HepG2 (cell line): ENCODE measurements around the gene CYP4F12. TPM values are rescaled to one million over a fixed set of nuclear protein-coding genes. Genes with fewer than 3 reads are reported as not detected.

ENCODE experiments used
- FOXK1 ChIP-seq: sonication (generic); formaldehyde crosslinking; IDR thresholded peaks from 2 replicates; pipeline ENCODE4 v1.4.0; 2020; ENCODE audit warnings: low read depth, missing genetic modification reagents, borderline replicate concordance
- JDP2 ChIP-seq: sonication (generic); formaldehyde crosslinking; IDR thresholded peaks from 2 replicates; pipeline ENCODE4 v1.8.1; 2022; ENCODE audit warnings: missing genetic modification reagents, borderline replicate concordance
- NCOR1 ChIP-seq: fragments of 200-600 bp; sonication (generic); IDR thresholded peaks from 2 replicates; pipeline ENCODE4 v1.7.0; 2017; ENCODE audit warnings: antibody characterized with exemption, low read length, borderline replicate concordance
- RBM39 ChIP-seq: fragments of 200-400 bp; formaldehyde crosslinking; IDR thresholded peaks from one replicate; pipeline ENCODE4 v1.6.1; 2018; ENCODE audit warnings: antibody characterized with exemption, mild to moderate bottlenecking, low read depth, low read length; ENCODE audit not compliant: poor library complexity, severe bottlenecking
- SKI ChIP-seq: fragments of 450-650 bp; IDR thresholded peaks from one replicate; pipeline ENCODE4 v1.6.1; 2018; ENCODE audit warnings: mild to moderate bottlenecking; ENCODE audit not compliant: partially characterized antibody
- SRSF1 ChIP-seq: fragments of 200-400 bp; formaldehyde crosslinking; optimal IDR thresholded peaks from 2 replicates; pipeline ENCODE3; 2017; ENCODE audit warnings: mild to moderate bottlenecking, low read depth, low read length, moderate library complexity
- SUZ12 ChIP-seq: fragments of 150-350 bp; IDR thresholded peaks from 2 replicates; pipeline ENCODE4 v1.6.1; 2014; ENCODE audit warnings: low read depth, low read length
- TCF7L2 ChIP-seq: IDR thresholded peaks from 2 replicates; pipeline ENCODE4 v1.6.1; 2011; ENCODE audit warnings: mild to moderate bottlenecking, low read depth, low read length, moderate library complexity
- THAP11 ChIP-seq: IDR thresholded peaks from 2 replicates; pipeline ENCODE4 v1.6.1; 2016; ENCODE audit warnings: missing biosample characterization, missing genetic modification reagents
- TMF1 ChIP-seq: sonication (generic); formaldehyde crosslinking; IDR thresholded peaks from 2 replicates; pipeline ENCODE4 v1.8.1; 2022; ENCODE audit warnings: low read depth, missing genetic modification reagents
- TOE1 ChIP-seq: sonication (generic); formaldehyde crosslinking; IDR thresholded peaks from 2 replicates; pipeline ENCODE4 v1.4.0; 2020; ENCODE audit warnings: mild to moderate bottlenecking, missing genetic modification reagents
- ZFY ChIP-seq: sonication (generic); formaldehyde crosslinking; IDR thresholded peaks from 2 replicates; pipeline ENCODE4 v1.4.0; 2020; ENCODE audit warnings: missing genetic modification reagents
- ZNF441 ChIP-seq: sonication (generic); formaldehyde crosslinking; IDR thresholded peaks from 2 replicates; pipeline ENCODE4 v1.7.0; 2021; ENCODE audit warnings: missing genetic modification reagents, borderline replicate concordance
- ZNF607 ChIP-seq: sonication (generic); formaldehyde crosslinking; IDR thresholded peaks from 2 replicates; pipeline ENCODE4 v1.5.1; 2020; ENCODE audit warnings: missing genetic modification reagents, mild to moderate bottlenecking, borderline replicate concordance
- ZNF749 ChIP-seq: sonication (generic); formaldehyde crosslinking; IDR thresholded peaks from 2 replicates; pipeline ENCODE4 v1.8.0; 2022; ENCODE audit warnings: mild to moderate bottlenecking, missing genetic modification reagents, moderate library complexity, borderline replicate concordance
- polyA plus RNA-seq, 8 experiments: library from polyadenylated mRNA; depleted of rRNA in 3 of 8; stranded (reverse) in 7 of 8; unstranded in 1 of 8; fragments of >200 nt; fragmentation: Illumina TruSeq in 4 of 8; extraction: Trizol in 4 of 8; gene quantifications; 2 replicates each; pipeline versions ENCODE4 v1.2.1 to v1.2.3, GENCODE V29; 2011 to 2016; ENCODE audit warnings: low read depth in 4 of 8, missing spikeins in 1 of 8, mixed read lengths in 1 of 8; ENCODE audit not compliant: insufficient read depth in 1 of 8
- total RNA-seq, 5 experiments: library from RNA; depleted of rRNA; stranded (reverse); fragments of >200 nt; fragmentation: Illumina TruSeq; extraction: Trizol; gene quantifications; 2 replicates each; pipeline ENCODE4 v1.2.3, GENCODE V29; 2016; ENCODE audit warnings: low read depth in 1 of 5
- TF ChIP-seq, protein P1 (sequence below): sonication (generic); formaldehyde crosslinking; IDR thresholded peaks from 2 replicates; pipeline ENCODE4 v1.5.0; 2020; ENCODE audit warnings: mild to moderate bottlenecking, missing genetic modification reagents
- TF ChIP-seq, protein P2 (sequence below): sonication (generic); formaldehyde crosslinking; IDR thresholded peaks from 2 replicates; pipeline ENCODE4 v1.4.0; 2020; ENCODE audit warnings: missing genetic modification reagents
- TF ChIP-seq, protein P3 (sequence below): sonication (generic); formaldehyde crosslinking; IDR thresholded peaks from 2 replicates; pipeline ENCODE4 v1.5.0; 2020; ENCODE audit warnings: mild to moderate bottlenecking, missing genetic modification reagents
- TF ChIP-seq, protein P4 (sequence below): sonication (generic); formaldehyde crosslinking; IDR thresholded peaks from 2 replicates; pipeline ENCODE4 v1.5.1; 2020; ENCODE audit warnings: missing genetic modification reagents, mild to moderate bottlenecking, borderline replicate concordance
- TF ChIP-seq, protein P5 (sequence below): sonication (generic); formaldehyde crosslinking; IDR thresholded peaks from 2 replicates; pipeline ENCODE4 v1.4.0; 2020; ENCODE audit warnings: mild to moderate bottlenecking, missing genetic modification reagents

The CYP4F12 gene
- total and polyA plus RNA-seq, 2 of the 13 experiments (the other 11 are each of a cell fraction or from before 2014, with no cell fraction given), result 29.9 to 30.8 TPM

DNA sequence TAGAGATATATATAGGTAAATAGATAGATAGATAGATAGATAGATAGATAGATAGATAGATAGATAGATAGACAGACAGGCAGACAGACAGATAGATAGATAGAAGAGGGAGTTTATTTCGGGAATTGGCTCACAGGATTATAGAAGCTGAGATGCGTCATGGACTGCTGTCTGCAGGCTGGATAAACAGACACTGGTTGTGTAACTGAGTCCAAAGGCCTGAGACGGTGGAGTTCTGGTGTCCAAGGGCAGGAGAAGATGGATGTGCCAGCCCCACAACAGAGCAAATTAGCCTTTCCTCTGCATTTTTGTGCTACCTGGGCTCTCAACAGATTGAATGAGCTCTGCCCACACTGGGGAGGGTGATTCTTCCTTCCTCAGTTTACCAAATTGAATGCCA lies 29.5 kb upstream of the CYP4F12 start (continued):
- TF ChIP-seq FOXK1 (CRISPR knock-in tag), result peak; percentile 21; the same call in 1 of the 2 replicates
- no peak for TF ChIP-seq SRSF1
- TF ChIP-seq ZNF749 (CRISPR knock-in tag), result no peak
- TF ChIP-seq, protein P1, sequence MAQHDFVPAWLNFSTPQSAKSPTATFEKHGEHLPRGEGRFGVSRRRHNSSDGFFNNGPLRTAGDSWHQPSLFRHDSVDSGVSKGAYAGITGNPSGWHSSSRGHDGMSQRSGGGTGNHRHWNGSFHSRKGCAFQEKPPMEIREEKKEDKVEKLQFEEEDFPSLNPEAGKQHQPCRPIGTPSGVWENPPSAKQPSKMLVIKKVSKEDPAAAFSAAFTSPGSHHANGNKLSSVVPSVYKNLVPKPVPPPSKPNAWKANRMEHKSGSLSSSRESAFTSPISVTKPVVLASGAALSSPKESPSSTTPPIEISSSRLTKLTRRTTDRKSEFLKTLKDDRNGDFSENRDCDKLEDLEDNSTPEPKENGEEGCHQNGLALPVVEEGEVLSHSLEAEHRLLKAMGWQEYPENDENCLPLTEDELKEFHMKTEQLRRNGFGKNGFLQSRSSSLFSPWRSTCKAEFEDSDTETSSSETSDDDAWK (CRISPR knock-in tag), result no peak
- TF ChIP-seq, protein P2, sequence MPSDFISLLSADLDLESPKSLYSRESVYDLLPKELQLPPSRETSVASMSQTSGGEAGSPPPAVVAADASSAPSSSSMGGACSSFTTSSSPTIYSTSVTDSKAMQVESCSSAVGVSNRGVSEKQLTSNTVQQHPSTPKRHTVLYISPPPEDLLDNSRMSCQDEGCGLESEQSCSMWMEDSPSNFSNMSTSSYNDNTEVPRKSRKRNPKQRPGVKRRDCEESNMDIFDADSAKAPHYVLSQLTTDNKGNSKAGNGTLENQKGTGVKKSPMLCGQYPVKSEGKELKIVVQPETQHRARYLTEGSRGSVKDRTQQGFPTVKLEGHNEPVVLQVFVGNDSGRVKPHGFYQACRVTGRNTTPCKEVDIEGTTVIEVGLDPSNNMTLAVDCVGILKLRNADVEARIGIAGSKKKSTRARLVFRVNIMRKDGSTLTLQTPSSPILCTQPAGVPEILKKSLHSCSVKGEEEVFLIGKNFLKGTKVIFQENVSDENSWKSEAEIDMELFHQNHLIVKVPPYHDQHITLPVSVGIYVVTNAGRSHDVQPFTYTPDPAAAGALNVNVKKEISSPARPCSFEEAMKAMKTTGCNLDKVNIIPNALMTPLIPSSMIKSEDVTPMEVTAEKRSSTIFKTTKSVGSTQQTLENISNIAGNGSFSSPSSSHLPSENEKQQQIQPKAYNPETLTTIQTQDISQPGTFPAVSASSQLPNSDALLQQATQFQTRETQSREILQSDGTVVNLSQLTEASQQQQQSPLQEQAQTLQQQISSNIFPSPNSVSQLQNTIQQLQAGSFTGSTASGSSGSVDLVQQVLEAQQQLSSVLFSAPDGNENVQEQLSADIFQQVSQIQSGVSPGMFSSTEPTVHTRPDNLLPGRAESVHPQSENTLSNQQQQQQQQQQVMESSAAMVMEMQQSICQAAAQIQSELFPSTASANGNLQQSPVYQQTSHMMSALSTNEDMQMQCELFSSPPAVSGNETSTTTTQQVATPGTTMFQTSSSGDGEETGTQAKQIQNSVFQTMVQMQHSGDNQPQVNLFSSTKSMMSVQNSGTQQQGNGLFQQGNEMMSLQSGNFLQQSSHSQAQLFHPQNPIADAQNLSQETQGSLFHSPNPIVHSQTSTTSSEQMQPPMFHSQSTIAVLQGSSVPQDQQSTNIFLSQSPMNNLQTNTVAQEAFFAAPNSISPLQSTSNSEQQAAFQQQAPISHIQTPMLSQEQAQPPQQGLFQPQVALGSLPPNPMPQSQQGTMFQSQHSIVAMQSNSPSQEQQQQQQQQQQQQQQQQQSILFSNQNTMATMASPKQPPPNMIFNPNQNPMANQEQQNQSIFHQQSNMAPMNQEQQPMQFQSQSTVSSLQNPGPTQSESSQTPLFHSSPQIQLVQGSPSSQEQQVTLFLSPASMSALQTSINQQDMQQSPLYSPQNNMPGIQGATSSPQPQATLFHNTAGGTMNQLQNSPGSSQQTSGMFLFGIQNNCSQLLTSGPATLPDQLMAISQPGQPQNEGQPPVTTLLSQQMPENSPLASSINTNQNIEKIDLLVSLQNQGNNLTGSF, result no peak
- peak; percentile 67 for TF ChIP-seq SKI
- 0 out of 2 replicates have a peak, but pooled peaks have one; percentile 17 for TF ChIP-seq THAP11 (CRISPR knock-in tag)
- TF ChIP-seq, protein P3, sequence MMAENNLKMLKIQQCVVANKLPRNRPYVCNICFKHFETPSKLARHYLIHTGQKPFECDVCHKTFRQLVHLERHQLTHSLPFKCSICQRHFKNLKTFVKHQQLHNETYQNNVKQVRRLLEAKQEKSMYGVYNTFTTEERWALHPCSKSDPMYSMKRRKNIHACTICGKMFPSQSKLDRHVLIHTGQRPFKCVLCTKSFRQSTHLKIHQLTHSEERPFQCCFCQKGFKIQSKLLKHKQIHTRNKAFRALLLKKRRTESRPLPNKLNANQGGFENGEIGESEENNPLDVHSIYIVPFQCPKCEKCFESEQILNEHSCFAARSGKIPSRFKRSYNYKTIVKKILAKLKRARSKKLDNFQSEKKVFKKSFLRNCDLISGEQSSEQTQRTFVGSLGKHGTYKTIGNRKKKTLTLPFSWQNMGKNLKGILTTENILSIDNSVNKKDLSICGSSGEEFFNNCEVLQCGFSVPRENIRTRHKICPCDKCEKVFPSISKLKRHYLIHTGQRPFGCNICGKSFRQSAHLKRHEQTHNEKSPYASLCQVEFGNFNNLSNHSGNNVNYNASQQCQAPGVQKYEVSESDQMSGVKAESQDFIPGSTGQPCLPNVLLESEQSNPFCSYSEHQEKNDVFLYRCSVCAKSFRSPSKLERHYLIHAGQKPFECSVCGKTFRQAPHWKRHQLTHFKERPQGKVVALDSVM (CRISPR knock-in tag), result no peak
- TF ChIP-seq TCF7L2, result no peak
- TF ChIP-seq ZFY (CRISPR knock-in tag), result peak; percentile 30; the same call in 1 of the 2 replicates
- no peak for TF ChIP-seq RBM39
- no peak for TF ChIP-seq TMF1 (CRISPR knock-in tag)
- no peak for TF ChIP-seq TOE1 (CRISPR knock-in tag)
- TF ChIP-seq NCOR1, result peak; percentile 48; the same call in 1 of the 2 replicates
- TF ChIP-seq, protein P4, sequence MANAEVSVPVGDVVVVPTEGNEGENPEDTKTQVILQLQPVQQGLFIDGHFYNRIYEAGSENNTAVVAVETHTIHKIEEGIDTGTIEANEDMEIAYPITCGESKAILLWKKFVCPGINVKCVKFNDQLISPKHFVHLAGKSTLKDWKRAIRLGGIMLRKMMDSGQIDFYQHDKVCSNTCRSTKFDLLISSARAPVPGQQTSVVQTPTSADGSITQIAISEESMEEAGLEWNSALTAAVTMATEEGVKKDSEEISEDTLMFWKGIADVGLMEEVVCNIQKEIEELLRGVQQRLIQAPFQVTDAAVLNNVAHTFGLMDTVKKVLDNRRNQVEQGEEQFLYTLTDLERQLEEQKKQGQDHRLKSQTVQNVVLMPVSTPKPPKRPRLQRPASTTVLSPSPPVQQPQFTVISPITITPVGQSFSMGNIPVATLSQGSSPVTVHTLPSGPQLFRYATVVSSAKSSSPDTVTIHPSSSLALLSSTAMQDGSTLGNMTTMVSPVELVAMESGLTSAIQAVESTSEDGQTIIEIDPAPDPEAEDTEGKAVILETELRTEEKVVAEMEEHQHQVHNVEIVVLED (CRISPR knock-in tag), result no peak
- no peak for TF ChIP-seq SUZ12
- TF ChIP-seq JDP2 (CRISPR knock-in tag), result no peak
- TF ChIP-seq ZNF441 (CRISPR knock-in tag), result no peak
- TF ChIP-seq, protein P5, sequence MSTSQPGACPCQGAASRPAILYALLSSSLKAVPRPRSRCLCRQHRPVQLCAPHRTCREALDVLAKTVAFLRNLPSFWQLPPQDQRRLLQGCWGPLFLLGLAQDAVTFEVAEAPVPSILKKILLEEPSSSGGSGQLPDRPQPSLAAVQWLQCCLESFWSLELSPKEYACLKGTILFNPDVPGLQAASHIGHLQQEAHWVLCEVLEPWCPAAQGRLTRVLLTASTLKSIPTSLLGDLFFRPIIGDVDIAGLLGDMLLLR (CRISPR knock-in tag), result no peak
- no peak for TF ChIP-seq ZNF607
